ENCODE results near the gene DACT1.

Gene DACT1

GRCh38 chr14:58639198-58639565 is 1.4 kb downstream of the DACT1 start:
- TF ChIP-seq POLR2AphosphoS5 (IDR thresholded peaks at IDR 0.05; ENCODE audit: low read depth): no peak
- no peak for TF ChIP-seq SPI1 (IDR thresholded peaks at IDR 0.05; ENCODE audit: borderline replicate concordance, low read depth)
- no peak for TF ChIP-seq CTCF (IDR thresholded peaks at IDR 0.05; ENCODE audit: insufficient read depth, low read length)
- DNase-seq (ENCODE audit: low read depth in 1 of 2, low spot score in 1 of 2): no peak
- Histone ChIP-seq H3K27me3 (ENCODE audit: insufficient read depth, poor library complexity, severe bottlenecking) (peaks cover 25% of the 10 kb centered on the region), H3K4me3 (replicated peaks; ENCODE audit: insufficient read depth, low read length) (no peak overlapping the region), H3K27ac (replicated peaks) (no peak overlapping the region)

GRCh38 chr14:58639842-58640484 is 2.2 kb downstream of the DACT1 start:
- Histone ChIP-seq H3K27me3 (ENCODE audit: insufficient read depth, poor library complexity, severe bottlenecking) (peaks cover 23% of the 10 kb centered on the region), H3K4me3 (replicated peaks; ENCODE audit: insufficient read depth, low read length) (no peak overlapping the region)
- no peak for TF ChIP-seq CTCF (IDR thresholded peaks at IDR 0.05; ENCODE audit: insufficient read depth, low read length)

GRCh38 chr14:58640959-58641358 is 3.2 kb downstream of the DACT1 start:
- Histone ChIP-seq H3K27me3 (ENCODE audit: insufficient read depth, poor library complexity, severe bottlenecking) (peaks cover 20% of the 10 kb centered on the region), H3K4me3 (replicated peaks; ENCODE audit: insufficient read depth, low read length) (no peak overlapping the region), H3K27ac (replicated peaks) (no peak overlapping the region)
- TF ChIP-seq REST (IDR thresholded peaks at IDR 0.05; ENCODE audit: insufficient replicate concordance, low read depth) (no peak), CTCF (IDR thresholded peaks at IDR 0.05; ENCODE audit: insufficient read depth, low read length) (no peak), POLR2AphosphoS5 (IDR thresholded peaks at IDR 0.05; ENCODE audit: low read depth) (no peak), SPI1 (IDR thresholded peaks at IDR 0.05; ENCODE audit: borderline replicate concordance, low read depth) (no peak), GABPA (IDR thresholded peaks at IDR 0.05; ENCODE audit: low read depth) (no peak)
- DNase-seq (ENCODE audit: low read depth in 1 of 2, low spot score in 1 of 2): no peak

More at GRCh38 chr14:58639842-58640484, 2.2 kb downstream of the DACT1 start:
- H3K27ac ChIP-seq (replicated peaks): no peak overlapping the region
- peak in 1 of 2 experiments; percentile 44 for DNase-seq (ENCODE audit: low read depth in 1 of 2, low spot score in 1 of 2)

- DNase-seq (ENCODE audit: low read depth in 1 of 2, low spot score in 1 of 2): no peak
- TF ChIP-seq REST (IDR thresholded peaks at IDR 0.05; ENCODE audit: insufficient replicate concordance, low read depth) (no peak), POLR2AphosphoS5 (IDR thresholded peaks at IDR 0.05; ENCODE audit: low read depth) (no peak), GABPA (IDR thresholded peaks at IDR 0.05; ENCODE audit: low read depth) (no peak), SPI1 (IDR thresholded peaks at IDR 0.05; ENCODE audit: borderline replicate concordance, low read depth) (no peak), CTCF (IDR thresholded peaks at IDR 0.05; ENCODE audit: insufficient read depth, low read length) (no peak)
- Histone ChIP-seq H3K4me3 (replicated peaks; ENCODE audit: insufficient read depth, low read length) (no peak overlapping the region), H3K27me3 (ENCODE audit: insufficient read depth, poor library complexity, severe bottlenecking) (peaks cover 20% of the 10 kb centered on the region), H3K27ac (replicated peaks) (no peak overlapping the region)
Observed at GRCh38 chr14:58641509-58641908, 3.7 kb downstream of the DACT1 start.
